NCI-H1105 treated with DMSO at 0.1 percent for 48 hours (cell line): Measurements from ENCODE around the gene TNFRSF19.

ENCODE experiments used
- DNase-seq: peaks from one replicate; lab custom pipeline; 2025; lab: John Stamatoyannopoulos, UW

TNFRSF19 gene

GRCh38 chr13:23605831-23606230, 35.6 kb downstream of the TNFRSF19 start:
- DNase-seq = no peak

DNA sequence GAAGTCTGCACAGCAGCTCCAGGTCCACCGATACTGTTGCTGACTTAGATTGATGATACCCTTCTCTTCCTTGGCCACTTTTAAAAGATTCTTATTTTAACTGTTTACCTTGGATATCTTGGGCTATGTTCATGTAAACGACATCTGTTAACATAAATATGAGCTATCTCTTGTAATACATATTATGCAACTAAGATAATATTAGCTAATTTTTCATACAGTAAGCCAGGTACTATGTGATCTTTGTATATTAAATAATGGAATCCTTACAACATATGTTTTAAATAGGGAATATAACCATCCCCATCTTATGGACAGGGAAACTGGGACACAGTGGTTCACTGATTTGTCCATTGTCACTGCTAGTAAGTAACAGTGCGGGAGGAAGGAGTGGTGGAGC, 37.9 kb downstream of the TNFRSF19 start:
- no peak for DNase-seq

DNA sequence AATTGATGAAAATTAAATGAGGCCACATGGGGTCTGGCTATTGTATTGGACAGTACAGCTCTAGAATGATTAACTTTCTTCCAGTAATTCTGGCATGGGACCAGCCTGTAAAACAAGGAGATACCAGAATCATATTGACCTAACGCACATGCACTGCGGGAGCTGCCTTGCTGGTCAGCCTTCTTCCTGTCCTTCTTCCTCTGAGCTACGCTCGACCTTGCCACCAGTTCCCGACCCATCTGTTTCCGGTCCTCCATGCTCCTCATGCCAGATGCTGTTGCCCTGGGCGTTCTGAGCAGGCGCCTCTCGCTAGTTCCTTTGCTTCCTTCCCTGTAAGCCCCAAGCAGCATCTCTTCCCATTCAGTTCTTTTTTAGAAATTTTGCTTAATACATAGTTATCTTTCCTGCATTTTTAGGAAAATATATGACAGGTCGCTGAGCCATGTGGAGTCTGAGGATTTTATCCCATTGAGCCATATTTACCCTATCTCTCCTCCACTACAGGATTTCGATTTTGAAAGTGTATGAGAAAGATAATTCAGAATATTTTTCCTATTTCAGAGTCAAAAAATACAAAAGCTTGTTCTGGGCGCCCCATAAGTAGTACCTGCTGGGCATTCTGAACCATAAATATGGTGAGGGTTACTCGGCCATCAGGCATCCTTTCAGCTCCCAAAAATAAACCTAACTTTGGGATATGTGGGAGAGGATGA, 38.6 kb downstream of the TNFRSF19 start:
- DNase-seq = no peak

DNA sequence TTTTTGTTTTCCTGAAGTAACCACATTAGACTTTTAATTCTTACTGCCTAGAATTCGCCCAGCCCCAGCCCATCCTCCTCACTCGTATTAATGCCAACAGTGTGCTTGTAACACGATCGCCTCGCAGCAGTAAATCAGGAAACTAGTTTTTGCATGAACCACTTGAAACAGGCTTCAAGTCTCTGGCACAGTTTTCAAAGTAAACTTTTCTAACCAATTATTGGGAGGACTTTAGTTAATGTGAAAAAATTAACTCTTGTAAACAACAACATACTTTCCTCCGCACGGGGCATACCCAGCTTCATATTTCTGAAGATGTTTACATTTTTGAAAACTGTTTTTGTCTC, 39.2 kb downstream of the TNFRSF19 start:
- DNase-seq = peak; percentile 38

DNA sequence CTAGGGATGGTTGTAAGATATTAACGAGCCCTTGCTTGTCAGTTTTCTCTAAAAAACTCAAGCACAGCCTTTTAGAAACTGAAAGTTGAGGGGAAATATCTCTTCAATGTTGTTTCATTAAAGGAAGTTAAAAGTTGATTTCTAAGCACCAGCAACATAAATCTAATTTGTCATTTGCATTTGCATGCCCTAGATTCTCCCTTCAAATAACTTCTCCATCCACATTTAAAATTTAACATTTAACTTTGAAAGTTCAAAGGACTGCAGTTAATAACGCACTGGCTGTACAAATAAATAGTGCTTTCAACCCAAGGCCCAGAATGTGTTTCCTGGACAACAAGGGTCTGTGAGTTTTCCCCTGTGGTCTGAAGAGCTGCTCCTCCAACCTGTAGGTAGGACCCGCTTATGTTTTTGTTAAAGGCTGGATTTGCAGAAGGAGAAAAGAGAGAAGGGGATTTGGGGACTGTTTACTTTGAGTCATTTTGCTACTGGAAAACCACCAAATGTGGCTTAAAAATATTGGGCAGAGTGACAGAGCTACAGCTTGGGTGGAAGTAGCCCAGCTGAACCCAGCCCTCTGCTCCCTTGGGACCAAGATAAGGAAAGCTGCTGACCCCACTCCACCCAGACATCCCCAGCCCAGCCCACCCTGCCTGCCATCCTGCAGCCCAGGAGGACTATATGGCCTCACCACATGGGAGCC, 39.8 kb downstream of the TNFRSF19 start:
- no peak for DNase-seq

DNA sequence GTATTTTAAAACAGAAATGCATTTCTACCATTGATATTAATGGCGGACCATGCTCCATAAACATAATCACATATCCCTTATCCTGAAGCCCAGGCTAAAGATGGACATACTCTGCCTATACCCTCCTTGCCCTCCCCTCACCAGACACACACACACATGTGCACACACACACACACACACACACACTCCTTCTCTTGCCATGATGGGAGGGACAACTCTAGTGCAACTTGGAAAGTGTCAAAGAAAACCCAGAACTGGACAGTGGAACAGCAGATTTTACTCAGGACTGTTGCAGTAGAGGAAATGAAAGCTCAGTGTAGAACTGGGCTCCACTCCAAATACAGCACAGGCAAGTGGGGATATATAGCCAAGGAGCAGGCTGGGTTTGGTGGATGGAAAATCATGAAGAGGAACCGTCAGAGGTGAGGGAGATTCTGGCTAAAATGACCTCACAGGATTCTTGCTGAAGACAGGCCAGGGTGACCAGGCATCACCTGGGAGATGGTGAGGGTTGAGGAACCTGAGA, 40.8 kb downstream of the TNFRSF19 start:
- DNase-seq = no peak

DNA sequence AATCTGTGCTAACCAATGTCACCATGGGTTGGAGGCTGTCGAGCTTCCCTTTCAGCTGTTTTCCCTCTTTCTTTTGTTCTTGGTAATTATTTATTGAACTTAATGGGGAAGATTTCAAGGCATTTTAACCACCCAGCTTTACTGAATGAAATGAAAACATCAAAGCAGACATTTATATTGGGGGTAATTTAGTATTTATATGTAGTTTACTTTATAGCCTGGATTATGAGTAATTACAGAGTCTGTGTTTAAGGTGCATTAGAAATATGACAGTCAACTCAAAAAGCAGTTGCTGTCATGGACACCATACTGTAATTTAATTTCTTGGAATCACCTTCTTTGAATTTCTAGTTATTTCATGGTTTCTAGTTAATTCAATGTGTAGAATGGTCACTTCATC, 42.0 kb downstream of the TNFRSF19 start:
- no peak for DNase-seq

- no peak for DNase-seq
Observed at GRCh38 chr13:23612731-23613130, 42.5 kb downstream of the TNFRSF19 start.

GRCh38 chr13:23613596-23613995, 43.4 kb downstream of the TNFRSF19 start:
- DNase-seq = no peak

DNA sequence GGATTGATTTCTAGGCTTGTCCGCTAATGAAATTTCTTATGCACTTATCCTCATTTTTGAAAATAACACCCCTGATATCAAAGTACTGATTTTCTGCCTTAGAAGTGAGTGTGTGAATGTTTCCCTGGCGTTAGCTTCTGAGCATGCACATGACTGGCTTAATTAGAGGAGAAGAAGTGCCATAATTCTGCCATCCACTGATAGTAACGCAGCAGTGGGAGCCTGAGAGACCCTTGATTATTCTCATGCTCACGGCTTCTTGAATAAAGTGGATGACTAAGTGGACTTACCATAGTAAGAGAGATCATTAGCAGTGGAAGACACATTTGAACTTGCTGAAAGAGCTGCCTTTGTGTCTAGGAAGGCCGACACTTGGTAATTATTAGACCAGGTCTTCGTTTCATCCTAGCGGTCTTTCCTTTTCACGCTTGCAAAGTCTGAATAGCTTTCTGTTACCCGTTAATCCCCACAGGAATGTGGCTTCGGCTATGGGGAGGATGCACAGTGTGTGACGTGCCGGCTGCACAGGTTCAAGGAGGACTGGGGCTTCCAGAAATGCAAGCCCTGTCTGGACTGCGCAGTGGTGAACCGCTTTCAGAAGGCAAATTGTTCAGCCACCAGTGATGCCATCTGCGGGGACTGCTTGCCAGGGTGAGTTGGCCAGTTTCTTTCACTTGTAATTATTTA, 45.3 kb downstream of the TNFRSF19 start:
- DNase-seq = no peak

GRCh38 chr13:23616228-23616627, 46.0 kb downstream of the TNFRSF19 start:
- no peak for DNase-seq

- DNase-seq = no peak
Observed at GRCh38 chr13:23617551-23618024, 47.4 kb downstream of the TNFRSF19 start.

DNA sequence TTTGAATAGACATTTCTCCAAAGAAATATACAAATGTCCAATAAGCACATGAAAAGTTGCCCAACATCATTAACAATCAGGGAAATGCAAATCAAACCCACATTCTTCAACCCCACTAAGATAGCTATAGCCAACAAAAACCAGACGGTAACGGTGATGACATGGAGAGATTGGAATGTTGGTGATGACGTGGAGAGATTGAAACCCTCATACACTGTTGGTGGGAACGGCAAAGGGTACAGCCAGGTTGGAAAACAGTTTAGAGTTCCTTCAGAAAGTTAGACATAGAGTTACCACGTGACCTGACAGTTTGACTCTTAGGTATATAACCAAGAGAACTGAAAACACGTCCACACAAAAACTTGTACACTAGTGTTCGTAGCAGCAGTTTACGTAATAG, 48.1 kb downstream of the TNFRSF19 start:
- no peak for DNase-seq

- no peak for DNase-seq
Observed at GRCh38 chr13:23619068-23619855, 49.0 kb downstream of the TNFRSF19 start.

GRCh38 chr13:23620211-23620610, 50.0 kb downstream of the TNFRSF19 start:
- no peak for DNase-seq

DNA sequence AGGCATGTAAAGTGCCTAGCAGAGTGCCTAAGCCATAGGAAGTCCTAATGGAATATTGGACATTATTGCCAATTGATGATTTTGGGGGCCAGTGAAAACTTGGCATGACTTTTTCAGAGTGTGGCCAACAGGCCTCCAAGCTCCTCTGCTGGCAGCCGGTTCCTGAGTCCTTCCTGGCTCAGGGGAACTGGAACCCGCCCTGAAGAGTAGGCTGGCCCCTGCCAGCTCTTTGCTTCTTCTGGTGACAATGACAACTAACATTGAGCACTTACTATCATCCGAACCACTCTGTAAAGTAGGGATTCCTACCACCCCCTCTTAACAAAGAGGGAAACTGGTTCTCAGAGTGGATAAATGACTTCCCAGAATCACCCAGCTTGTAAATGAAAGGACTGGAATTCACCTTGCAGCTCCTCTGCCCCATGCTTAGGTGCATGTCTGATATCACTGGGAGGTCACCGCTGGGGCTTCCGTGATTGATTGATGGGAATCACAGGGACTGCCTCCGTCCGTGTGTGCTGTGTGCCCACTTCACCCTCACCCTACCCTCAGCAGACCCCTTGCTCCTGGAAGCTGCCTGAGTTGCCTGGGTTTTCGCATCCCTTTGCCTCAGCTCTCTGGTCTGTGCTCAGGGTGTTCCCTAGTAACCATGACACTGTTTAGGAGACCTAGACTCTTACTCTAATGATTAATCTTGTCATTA, 50.6 kb downstream of the TNFRSF19 start:
- DNase-seq = no peak

DNA sequence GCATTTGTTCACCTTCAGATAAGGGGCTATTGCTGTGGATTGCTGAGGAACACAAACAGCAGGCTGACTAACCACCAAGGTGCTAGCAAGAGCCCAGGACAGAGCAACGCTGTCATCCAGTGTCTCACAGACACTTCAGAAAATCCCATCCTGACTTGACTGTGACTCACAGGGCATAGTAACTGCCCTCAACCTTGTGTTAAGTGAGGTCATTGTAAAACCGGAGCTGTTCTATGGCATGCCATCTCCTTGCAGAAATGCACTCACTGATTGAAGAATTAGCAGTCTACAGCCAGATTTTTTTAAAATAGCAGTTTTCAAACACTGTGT, 51.1 kb downstream of the TNFRSF19 start:
- no peak for DNase-seq

DNA sequence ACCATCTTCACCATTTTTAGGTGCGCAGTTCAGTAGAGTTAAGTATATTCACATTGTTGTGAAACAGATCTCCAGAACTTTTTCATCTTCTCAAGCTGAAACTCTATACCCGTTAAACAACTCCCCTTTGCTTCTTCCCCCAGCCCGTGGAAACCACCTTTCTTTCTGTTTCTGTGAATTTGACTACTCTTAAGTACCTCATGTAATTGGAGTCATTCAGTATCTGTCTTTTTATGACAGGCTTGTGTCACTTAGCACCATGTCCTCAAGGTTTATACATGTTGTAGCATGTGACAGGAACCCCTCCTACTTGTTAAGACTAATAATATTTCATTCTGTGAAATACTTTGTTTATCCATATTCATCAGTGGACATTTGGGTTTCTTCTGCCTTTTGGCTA, 52.8 kb downstream of the TNFRSF19 start:
- no peak for DNase-seq

- no peak for DNase-seq
Observed at GRCh38 chr13:23623394-23623793, 53.2 kb downstream of the TNFRSF19 start.

GRCh38 chr13:23626700-23627099, 56.5 kb downstream of the TNFRSF19 start:
- no peak for DNase-seq

DNA sequence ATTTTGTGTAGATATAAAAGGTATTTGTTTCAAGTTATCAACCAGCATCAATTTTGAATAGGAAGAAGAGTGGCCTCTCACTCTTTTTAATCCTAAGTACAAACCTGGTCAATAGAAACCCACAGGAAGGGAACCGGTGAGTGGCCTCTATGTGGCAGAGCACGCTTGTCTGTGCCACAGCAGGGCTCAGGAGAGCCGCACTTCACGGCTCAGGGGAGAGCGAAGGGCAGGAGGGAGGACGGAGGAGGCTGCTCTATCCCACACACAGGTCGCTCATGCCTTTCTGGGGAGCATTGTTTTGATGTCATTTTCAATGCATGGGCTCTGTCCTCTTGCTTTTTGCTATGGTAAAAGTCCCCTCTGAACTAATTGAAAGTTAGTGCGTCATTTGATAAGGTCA, 57.2 kb downstream of the TNFRSF19 start:
- DNase-seq = no peak

DNA sequence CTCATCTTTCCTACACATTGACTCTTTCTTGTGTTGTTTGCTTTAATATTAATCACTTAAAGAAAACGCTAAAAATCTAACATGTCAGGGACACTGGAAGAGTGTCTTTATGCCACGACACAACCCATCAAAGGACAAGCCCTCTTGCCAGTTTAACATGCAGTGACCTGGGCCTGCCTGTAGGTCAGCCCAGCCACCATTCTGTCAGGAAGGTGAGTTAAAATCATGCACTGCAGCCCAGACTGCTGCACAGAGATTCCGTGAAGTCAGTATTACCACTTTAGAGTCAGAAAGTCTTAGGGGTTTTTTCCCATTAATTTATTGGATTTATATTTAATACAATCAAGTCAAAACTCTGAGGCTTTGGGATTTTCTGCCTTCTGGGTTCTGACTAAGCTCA, 58.0 kb downstream of the TNFRSF19 start:
- DNase-seq = no peak
